OCI-M2 (cell line): ENCODE measurements around the gene IL17RC.
"Not testable (repeated sequence)": the region's sequence is repeated elsewhere in the genome, so short reads cannot be mapped to it uniquely, and the experiment has no call there.

Experiments
- DNase-seq: peaks from one replicate; lab custom pipeline; 2025; ENCODE audit not compliant: unreplicated experiment; lab: John Stamatoyannopoulos, UW

IL17RC gene

DNA sequence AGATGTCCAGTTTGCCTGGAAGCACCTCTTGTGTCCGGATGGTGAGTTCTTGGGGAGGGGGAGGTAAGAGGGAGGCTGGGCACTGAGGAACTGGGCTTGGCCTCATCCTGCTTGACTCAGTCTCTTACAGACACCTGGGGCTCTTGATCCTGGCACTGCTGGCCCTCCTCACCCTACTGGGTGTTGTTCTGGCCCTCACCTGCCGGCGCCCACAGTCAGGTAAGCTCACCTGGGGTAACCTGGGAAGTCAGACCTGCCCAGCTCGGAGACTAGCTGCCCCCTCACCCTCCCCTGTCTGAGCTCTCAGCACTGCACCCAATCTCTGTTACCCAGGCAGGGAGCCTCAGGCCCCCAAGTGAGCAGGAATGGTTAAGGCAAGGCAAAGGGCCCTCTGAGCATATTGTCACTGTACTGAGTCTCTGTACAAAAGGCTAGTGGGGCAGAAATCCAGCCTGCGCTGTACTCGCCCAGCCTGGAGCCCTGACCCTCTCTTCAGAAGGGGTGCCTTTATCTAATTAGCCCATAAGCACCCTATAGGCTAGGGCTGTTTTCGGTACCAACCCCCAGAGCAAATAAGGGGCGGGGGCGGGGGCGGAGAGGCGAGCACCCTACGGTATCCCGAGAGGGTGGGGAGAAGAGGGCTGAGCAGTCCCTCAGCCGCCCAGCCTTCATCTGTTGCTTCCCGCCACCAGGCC is 2.2 kb upstream of the IL17RC start:
- DNase-seq, result no peak

DNA sequence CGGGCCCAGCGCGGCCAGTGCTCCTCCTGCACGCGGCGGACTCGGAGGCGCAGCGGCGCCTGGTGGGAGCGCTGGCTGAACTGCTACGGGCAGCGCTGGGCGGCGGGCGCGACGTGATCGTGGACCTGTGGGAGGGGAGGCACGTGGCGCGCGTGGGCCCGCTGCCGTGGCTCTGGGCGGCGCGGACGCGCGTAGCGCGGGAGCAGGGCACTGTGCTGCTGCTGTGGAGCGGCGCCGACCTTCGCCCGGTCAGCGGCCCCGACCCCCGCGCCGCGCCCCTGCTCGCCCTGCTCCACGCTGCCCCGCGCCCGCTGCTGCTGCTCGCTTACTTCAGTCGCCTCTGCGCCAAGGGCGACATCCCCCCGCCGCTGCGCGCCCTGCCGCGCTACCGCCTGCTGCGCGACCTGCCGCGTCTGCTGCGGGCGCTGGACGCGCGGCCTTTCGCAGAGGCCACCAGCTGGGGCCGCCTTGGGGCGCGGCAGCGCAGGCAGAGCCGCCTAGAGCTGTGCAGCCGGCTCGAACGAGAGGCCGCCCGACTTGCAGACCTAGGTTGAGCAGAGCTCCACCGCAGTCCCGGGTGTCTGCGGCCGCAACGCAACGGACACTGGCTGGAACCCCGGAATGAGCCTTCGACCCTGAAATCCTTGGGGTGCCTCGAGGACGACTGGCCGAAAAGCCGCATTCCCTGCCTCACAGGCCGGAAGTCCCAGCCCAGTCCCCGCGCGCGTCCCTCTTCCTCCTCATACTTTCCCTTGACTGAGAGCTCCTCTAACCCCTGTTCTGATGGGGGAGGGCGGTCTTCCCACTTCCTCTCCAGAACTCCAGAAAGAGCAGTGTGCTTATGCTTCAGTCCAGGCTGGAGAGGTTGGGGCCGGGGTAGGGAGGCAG is 1.4 kb upstream of the IL17RC start:
- no peak for DNase-seq

DNA sequence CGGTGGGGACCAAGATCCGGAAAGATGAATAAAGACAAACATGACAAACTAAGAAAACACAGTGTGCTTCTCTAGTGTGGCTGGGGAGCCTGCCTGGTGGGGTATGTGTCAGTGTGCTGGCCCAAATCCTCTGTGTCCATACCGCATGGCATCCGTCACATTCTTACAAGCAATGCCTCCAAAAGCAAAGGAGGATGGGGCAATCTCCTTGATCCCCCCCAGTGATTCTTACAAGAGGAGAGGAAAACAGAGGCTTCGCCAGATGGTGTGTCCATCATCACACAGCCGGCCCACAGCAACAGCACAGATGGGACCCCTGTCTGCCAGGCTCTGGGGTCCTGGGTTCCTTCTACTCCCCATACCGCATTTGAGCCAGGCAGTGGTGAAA is 558 bp upstream of the IL17RC start:
- DNase-seq, result no peak

DNA sequence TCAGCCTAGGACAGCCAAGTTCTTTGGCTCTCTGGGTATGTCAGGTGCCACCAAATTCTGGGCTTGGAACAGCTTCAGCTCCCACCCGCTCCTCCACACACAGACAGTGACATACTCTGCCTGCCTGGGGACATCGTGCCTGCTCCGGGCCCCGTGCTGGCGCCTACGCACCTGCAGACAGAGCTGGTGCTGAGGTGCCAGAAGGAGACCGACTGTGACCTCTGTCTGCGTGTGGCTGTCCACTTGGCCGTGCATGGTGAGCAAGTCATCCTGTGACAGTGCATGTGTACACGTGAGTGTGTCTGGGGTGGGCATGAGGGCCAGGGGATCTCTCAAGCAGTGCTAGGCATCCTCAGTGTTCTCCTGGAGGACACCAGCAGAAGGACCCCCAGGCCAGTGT is 922 bp downstream of the IL17RC start:
- DNase-seq, result no peak

DNA sequence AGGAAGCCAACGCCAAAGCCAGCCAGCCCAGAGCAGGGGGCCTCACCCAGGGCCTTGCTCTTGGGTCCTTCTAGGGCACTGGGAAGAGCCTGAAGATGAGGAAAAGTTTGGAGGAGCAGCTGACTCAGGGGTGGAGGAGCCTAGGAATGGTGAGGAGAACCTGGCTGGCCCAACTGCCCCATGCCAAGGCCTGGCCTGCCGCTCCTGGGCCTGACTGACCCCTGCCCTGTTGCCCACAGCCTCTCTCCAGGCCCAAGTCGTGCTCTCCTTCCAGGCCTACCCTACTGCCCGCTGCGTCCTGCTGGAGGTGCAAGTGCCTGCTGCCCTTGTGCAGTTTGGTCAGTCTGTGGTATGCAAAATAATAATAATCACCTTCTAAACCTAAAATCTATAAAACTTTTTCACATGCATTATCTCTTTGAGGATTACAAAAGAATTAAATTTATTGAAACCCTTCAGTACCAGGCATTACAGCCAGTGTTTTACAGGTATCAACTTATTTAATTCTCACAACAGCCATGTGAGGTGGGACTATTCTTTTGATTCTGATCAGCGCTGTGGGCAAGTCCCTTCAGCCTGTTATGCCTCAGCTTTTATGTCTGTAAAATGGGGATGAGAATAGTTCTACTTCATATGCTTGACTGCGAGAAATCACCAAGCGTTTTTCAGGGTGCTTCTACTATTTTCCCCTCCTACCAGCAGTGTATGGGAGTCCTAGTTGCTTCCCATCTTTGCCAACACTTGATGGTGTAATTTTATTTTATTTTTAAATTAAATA is 1.6 kb downstream of the IL17RC start:
- DNase-seq, result no peak

DNA sequence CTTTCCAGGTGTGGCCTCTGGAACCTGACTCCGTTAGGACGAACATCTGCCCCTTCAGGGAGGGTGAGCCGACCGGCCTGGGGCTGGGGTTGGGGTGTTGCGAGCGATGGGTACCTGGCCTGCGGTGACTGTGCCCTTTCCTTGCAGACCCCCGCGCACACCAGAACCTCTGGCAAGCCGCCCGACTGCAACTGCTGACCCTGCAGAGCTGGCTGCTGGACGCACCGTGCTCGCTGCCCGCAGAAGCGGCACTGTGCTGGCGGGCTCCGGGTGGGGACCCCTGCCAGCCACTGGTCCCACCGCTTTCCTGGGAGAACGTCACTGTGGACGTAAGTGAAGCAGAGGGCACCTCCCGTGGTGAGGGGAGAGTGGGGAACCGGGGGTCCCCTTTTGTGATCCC is 11.3 kb downstream of the IL17RC start:
- no peak for DNase-seq

DNA sequence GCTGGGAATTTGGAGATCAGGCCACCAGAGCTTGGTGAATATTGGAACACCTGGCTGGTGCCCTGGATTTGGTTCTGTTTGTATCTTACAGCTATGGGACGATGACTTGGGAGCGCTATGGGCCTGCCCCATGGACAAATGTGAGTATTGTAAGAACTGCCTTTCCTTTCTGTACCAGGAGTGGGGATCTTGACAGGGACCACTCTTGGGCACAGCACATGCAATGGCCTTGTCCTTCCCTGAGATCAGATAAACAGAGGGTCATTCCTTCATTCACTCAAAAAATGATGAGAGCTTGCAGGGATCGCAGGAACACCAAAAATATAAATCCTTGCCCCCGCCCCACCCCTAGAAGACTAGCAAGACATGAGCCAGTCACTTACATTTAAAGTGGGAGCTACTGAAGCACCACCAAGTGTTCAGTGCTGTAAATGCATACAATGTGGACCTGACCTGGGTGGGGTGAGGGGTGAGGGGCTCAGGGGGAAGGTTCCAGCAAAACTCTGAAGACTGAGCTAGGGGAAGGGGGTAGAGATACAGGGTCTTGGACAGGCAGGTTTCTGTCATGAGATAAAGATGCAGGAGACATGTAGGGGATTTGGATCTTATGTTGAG is 14.0 kb downstream of the IL17RC start:
- DNase-seq, result no peak

DNA sequence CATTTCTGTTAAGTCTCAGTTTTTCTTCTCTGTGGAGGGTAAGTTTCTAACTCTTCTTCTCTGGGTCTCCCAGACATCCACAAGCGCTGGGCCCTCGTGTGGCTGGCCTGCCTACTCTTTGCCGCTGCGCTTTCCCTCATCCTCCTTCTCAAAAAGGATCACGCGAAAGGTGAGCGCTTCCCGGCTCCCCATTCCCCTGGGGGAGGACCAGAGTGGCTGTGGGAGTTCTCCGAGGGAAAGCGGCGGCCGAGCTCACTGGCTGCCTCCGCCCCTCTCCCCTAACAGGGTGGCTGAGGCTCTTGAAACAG is 15.6 kb downstream of the IL17RC start:
- DNase-seq, result no peak

DNA sequence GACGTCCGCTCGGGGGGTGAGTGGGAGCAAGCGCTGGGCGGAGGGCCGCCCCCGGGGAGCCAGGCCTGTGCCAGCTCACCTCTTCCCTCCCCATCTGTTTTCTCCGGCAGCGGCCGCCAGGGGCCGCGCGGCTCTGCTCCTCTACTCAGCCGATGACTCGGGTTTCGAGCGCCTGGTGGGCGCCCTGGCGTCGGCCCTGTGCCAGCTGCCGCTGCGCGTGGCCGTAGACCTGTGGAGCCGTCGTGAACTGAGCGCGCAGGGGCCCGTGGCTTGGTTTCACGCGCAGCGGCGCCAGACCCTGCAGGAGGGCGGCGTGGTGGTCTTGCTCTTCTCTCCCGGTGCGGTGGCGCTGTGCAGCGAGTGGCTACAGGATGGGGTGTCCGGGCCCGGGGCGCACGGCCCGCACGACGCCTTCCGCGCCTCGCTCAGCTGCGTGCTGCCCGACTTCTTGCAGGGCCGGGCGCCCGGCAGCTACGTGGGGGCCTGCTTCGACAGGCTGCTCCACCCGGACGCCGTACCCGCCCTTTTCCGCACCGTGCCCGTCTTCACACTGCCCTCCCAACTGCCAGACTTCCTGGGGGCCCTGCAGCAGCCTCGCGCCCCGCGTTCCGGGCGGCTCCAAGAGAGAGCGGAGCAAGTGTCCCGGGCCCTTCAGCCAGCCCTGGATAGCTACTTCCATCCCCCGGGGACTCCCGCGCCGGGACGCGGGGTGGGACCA is 16.1 kb downstream of the IL17RC start:
- peak; percentile 34 for DNase-seq

DNA sequence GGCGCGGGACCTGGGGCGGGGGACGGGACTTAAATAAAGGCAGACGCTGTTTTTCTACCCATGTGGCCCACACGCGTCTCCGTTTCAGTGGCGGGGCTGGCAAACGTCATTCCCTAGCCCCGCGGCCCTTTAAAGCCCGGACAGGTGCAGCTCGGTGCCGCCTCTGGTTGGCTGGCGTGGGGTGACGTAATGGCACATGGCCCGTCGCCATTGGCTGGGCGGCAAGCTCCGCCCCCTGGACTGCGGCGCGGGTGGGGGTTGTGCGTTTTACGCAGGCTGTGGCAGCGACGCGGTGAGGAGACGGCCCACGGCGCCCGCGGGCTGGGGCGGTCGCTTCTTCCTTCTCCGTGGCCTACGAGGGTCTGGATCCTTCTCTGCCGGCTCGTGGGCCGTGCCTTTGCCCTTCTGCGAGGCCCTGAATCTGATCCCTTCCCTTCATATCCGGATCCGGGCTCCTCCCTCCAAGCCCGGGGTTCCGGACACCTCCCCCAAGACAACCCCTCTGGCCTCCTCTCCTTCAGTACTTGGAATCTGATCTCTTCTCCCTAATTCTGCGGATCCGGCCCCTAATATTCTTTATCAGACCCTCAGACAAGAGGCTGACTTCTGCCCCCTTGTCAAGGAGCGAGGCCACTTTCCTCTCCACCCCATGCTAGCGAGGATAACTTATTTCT is 16.8 kb downstream of the IL17RC start, which contains the start of gene CRELD1:
CRELD1 (plus strand) TSS at position 274 of the 674 bp plus-strand sequence. CDS start 605 bp downstream, outside the sequence.
- DNase-seq, result peak; percentile 49

DNA sequence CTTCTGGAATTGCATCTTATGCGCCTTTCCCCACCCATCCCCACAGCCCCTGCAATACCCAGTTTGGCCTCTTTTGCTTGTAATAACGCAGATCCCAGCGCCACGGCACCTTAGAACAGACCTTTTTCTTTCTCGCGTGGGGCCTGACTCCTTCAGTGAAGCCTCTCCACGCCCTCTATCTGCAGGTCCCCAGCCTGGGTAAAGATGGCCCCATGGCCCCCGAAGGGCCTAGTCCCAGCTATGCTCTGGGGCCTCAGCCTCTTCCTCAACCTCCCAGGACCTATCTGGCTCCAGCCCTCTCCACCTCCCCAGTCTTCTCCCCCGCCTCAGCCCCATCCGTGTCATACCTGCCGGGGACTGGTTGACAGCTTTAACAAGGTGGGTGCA is 17.3 kb downstream of the IL17RC start:
- DNase-seq, result no peak

DNA sequence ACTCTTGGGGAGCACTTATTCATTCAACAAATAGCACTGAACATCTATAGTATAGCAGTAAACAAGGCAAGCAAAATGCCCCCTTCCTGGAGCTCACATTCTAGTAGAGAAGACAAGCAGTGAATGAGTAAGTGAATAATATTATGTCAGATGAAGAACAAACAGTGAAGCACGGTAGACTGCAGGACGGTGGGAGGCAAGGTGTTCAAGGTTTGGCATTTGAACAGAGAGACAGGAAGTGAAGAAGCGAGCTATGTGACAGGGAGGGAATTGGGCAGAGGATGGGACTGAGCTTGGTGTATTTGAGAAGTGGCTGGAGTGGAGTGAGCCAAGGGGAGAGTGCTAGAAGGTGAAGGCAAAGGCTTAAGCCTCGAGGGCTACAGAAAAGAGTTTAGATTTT is 18.1 kb downstream of the IL17RC start:
- no peak for DNase-seq

DNA sequence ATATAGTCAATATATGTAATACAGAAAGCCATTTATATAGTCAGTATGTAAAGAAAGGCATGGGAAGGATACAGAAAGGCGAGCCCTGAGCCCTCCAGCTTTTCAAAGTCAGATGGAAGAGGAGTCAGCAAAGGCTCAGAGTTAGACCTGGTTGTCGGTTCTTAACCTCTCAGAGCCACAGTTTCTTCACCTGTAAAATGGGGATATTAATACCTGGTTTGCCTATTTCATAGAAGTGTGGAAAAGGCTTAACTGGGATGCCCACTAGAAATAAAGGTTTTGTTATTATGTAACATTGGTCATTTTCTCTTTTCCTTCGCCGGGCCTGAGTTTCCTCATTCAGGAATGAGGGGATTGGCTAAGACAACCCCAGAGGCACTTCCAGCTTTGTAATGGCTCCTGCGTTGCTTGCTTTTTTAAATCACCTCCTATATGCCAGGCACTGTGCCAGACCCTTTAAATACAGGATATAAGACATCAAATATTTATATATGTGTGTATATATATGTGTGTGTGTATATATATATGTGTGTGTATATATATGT is 19.1 kb downstream of the IL17RC start:
- no peak for DNase-seq

DNA sequence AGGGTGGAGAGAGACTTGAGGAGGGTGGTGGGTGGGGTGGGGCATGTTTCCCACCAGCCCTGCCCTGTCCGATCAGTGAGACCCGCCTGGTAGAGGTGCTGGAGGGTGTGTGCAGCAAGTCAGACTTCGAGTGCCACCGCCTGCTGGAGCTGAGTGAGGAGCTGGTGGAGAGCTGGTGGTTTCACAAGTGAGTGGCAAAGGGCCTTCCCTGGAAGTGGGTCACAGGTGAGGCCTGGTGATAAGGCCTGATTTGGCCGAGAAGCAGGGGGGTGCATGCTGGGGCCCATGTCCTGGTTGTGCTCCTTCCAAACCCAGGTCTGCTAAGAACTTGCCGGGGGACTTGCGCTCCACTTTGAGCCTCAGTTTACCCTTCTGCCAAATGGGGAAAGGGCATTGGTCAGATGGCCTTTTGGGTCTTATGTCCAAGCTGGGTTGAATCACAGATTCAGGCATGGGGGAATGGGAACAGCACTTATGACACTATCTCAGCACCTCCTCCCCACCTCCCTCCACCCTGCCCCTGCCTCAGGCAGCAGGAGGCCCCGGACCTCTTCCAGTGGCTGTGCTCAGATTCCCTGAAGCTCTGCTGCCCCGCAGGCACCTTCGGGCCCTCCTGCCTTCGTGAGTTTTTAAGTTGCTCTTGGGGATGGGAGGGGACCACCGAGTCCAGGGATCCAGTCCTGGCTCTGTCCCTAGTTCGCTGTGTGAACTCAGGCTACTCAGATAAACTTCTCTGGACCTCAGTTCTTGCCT is 20.8 kb downstream of the IL17RC start:
- DNase-seq, result no peak

DNA sequence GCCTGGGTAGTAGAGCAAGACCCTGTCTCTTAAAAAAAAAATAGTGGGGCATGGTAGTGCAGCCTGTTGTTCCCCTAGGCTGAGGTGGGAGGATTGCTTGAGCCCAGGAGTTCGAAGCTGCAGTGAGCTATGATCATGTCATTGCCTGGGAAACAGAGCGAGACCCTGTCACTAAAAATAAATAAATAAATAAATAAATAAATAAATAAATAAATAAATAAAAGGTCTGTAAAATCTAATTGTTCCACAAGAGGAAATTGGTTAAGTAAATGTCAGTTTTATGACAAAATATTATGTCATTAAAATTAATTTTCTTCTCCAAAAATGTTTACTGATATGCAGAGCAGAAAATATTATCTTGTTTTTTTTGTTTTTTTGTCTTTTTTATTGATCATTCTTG is 22.1 kb downstream of the IL17RC start:
- DNase-seq, result no peak

DNA sequence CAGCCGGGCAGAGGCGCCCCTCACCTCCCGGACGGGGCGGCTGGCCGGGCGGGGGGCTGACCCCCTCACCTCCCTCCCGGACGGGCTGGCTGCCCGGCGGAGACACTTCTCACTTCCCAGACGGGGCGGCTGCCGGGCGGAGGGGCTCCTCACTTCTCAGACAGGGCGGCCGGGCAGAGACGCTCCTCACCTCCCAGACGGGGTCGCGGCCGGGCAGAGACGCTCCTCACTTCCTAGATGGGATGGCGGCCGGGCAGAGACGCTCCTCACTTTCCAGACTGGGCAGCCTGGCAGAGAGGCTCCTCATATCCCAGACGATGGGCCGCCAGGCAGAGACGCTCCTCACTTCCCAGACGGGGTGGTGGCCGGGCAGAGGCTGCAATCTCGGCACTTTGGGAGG is 23.0 kb downstream of the IL17RC start:
- DNase-seq, result not testable (repeated sequence)

DNA sequence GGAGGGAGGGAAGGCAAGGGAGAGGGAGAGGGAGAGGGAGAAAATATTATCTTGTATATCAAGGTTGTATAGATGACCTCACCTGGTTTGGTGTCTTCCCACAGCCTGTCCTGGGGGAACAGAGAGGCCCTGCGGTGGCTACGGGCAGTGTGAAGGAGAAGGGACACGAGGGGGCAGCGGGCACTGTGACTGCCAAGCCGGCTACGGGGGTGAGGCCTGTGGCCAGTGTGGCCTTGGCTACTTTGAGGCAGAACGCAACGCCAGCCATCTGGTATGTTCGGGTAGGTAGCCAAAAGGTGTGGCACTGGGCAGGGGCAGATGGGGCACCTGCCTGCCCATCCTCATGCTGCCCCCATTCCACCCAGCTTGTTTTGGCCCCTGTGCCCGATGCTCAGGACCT is 23.8 kb downstream of the IL17RC start:
- DNase-seq, result no peak

DNA sequence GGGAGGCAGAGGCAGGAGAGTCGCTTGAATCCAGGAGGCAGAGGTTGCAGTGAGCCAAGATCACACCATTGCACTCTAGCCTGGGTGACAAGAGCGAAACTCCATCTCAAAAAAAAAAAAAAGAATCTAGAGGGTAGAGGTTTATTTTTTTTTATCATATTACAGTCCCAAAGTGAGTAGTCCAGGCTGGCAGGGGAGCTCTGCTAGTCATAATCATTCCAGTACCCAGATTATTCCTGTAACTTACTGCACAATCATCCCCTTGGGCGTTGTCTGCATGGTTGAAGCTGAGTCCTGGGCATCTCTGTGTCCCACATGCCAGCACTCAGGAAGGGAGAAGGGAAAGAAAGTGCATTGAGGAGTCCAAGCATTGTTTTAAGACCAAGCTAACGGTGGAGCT is 25.3 kb downstream of the IL17RC start:
- DNase-seq, result no peak
